DOHH2 (cell line): ENCODE data around the gene OR56B1.

Experiments
- H3F3A ChIP-seq: fragments of 200-600 bp; sonication (generic), shearing (Covaris generic); 2 replicates; pipeline ENCODE4 v1.6.0; 2016; ENCODE audit warnings: antibody characterized with exemption, mild to moderate bottlenecking; ENCODE audit not compliant: control insufficient read depth, insufficient read depth
- H3K27ac ChIP-seq: fragments of 200-600 bp; sonication (generic); 2 replicates; pipeline ENCODE4 v1.5.1; 2014; ENCODE audit warnings: low read depth, mild to moderate bottlenecking, low read length, moderate library complexity
- H3K27me3 ChIP-seq: fragments of 200-600 bp; sonication (generic); 2 replicates; pipeline ENCODE4 v1.6.1; 2014; ENCODE audit warnings: mild to moderate bottlenecking, low read length, mixed read lengths; ENCODE audit not compliant: control insufficient read depth
- H3K36me3 ChIP-seq: fragments of 200-600 bp; sonication (generic); 2 replicates; pipeline ENCODE4 v1.6.1; 2014; ENCODE audit warnings: mild to moderate bottlenecking, low read length, moderate library complexity, mixed read lengths; ENCODE audit not compliant: control insufficient read depth
- H3K4me1 ChIP-seq: fragments of 200-600 bp; sonication (generic); 2 replicates; pipeline ENCODE4 v1.6.1; 2014; ENCODE audit warnings: mild to moderate bottlenecking, low read length, mixed read lengths; ENCODE audit not compliant: control insufficient read depth
- H3K4me2 ChIP-seq: fragments of 200-600 bp; sonication (generic); 2 replicates; pipeline ENCODE4 v1.6.0; 2014; ENCODE audit warnings: mild to moderate bottlenecking, low read length, moderate library complexity
- H3K4me3 ChIP-seq: fragments of 200-600 bp; sonication (generic); 2 replicates; pipeline ENCODE4 v1.5.1; 2014; ENCODE audit warnings: mild to moderate bottlenecking, low read length, mixed read lengths
- H3K79me2 ChIP-seq: fragments of 200-600 bp; sonication (generic); 2 replicates; pipeline ENCODE4 v1.6.1; 2014; ENCODE audit warnings: mild to moderate bottlenecking, low read length, mixed read lengths; ENCODE audit not compliant: control insufficient read depth
- H3K9me2 ChIP-seq: fragments of 200-600 bp; sonication (generic); replicated peaks from 2 replicates; pipeline ENCODE4 v1.6.1; 2014; ENCODE audit warnings: mild to moderate bottlenecking, low read length, mixed read lengths; ENCODE audit not compliant: control insufficient read depth
- H3K9me3 ChIP-seq: fragments of 200-600 bp; sonication (generic); 2 replicates; pipeline ENCODE4 v1.6.1; 2014; ENCODE audit warnings: antibody characterized with exemption, low read length, mixed read lengths; ENCODE audit not compliant: control insufficient read depth, insufficient read depth
- H4K20me1 ChIP-seq: fragments of 200-600 bp; sonication (generic); 2 replicates; pipeline ENCODE4 v1.6.0; 2014; ENCODE audit warnings: low read depth, mild to moderate bottlenecking, antibody characterized with exemption, low read length, moderate library complexity; ENCODE audit not compliant: control insufficient read depth, insufficient read depth
- CTCF ChIP-seq: fragments of 200-600 bp; sonication (generic); IDR thresholded peaks from one replicate; pipeline ENCODE4 v1.5.1; 2014; ENCODE audit warnings: antibody characterized with exemption, mild to moderate bottlenecking, low read depth, low read length; ENCODE audit not compliant: poor library complexity, severe bottlenecking
- EZH2phosphoT487 ChIP-seq: fragments of 200-600 bp; sonication (generic); IDR thresholded peaks from 2 replicates; pipeline ENCODE4 v1.6.1; 2017; ENCODE audit warnings: borderline replicate concordance, mild to moderate bottlenecking, antibody characterized with exemption, low read length, moderate library complexity, mixed read lengths

Gene OR56B1

DNA sequence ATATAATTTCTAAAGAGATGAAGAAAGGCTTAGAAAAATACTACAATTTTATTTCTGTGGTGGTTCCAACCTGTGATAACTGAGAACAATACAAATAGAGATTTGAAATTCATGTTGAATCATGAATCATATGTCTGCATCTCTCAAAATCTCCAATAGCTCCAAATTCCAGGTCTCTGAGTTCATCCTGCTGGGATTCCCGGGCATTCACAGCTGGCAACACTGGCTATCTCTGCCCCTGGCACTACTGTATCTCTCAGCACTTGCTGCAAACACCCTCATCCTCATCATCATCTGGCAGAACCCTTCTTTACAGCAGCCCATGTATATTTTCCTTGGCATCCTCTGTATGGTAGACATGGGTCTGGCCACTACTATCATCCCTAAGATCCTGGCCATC, at the start of gene OR56B1:
TSS of gene OR56B1 (plus strand) at position 53 of the 400 bp plus-strand sequence. CDS start at position 122, 69 bp downstream.
- no peaks in the 10 kb centered on the region for H3K79me2 ChIP-seq
- H4K20me1 ChIP-seq = no peaks in the 10 kb centered on the region
- H3K36me3 ChIP-seq = no peaks in the 10 kb centered on the region
- H3K4me1 ChIP-seq = no peaks in the 10 kb centered on the region
- TF ChIP-seq EZH2phosphoT487 = no peak
- no peak for TF ChIP-seq CTCF
- H3K27me3 ChIP-seq = no peaks in the 10 kb centered on the region
- no peaks in the 10 kb centered on the region for H3K9me3 ChIP-seq
- H3K27ac ChIP-seq = no peak within 1 kb of the TSS
- no peaks in the 10 kb centered on the region for H3F3A ChIP-seq
- H3K4me2 ChIP-seq = no peak within 1 kb of the TSS
- H3K4me3 ChIP-seq = no peak within 1 kb of the TSS
- H3K9me2 ChIP-seq = no peaks in the 10 kb centered on the region

- no peaks in the 10 kb centered on the region for H3K27me3 ChIP-seq
- H3K9me2 ChIP-seq = no peaks in the 10 kb centered on the region
- H3K9me3 ChIP-seq = no peaks in the 10 kb centered on the region
- H3K36me3 ChIP-seq = no peaks in the 10 kb centered on the region; the same call in 1 of the 2 replicates
- peaks cover 51% of the 10 kb centered on the region for H3K4me1 ChIP-seq
- TF ChIP-seq CTCF = no peak
- TF ChIP-seq EZH2phosphoT487 = no peak
- no peak overlapping the region for H3K4me2 ChIP-seq
- no peak overlapping the region for H3K4me3 ChIP-seq
- H3K27ac ChIP-seq = peak overlapping the region; percentile 90; the same call in 1 of the 2 replicates
- H4K20me1 ChIP-seq = no peaks in the 10 kb centered on the region
- H3F3A ChIP-seq = peaks cover 11% of the 10 kb centered on the region
- peaks cover 21% of the 10 kb centered on the region for H3K79me2 ChIP-seq
Observed at GRCh38 chr11:5688482-5688881, 47.8 kb upstream of the OR56B1 start.

GRCh38 chr11:5689551-5689983, 46.7 kb upstream of the OR56B1 start, which contains the start of gene TRIM22:
Gene TRIM22 (plus strand): TSS chr11:5689790. CDS start chr11:5696233, 6,443 bp downstream.
- Histone ChIP-seq H3K36me3 (peaks cover 3% of the 10 kb centered on the region), H3K4me3 (peak within 1 kb of the TSS; percentile 78), H3K4me2 (peak within 1 kb of the TSS; percentile 81), H3K79me2 (peaks cover 21% of the 10 kb centered on the region), H3K4me1 (peaks cover 43% of the 10 kb centered on the region), H3K27ac (peak within 1 kb of the TSS; percentile 90), H3F3A (peaks cover 11% of the 10 kb centered on the region), H4K20me1 (no peaks in the 10 kb centered on the region), H3K9me2 (no peaks in the 10 kb centered on the region), H3K9me3 (no peaks in the 10 kb centered on the region), H3K27me3 (no peaks in the 10 kb centered on the region)
- TF ChIP-seq CTCF (no peak), EZH2phosphoT487 (no peak)
